ENCODE measurements around the gene MYO1A.

GRCh38 chr12:56995930-56996496 is 53.9 kb downstream of the MYO1A start:
- TF ChIP-seq CTCF (optimal IDR thresholded peaks at IDR 0.05 in 1 of 3, IDR thresholded peaks at IDR 0.05 in 1 of 3, conservative IDR thresholded peaks at IDR 0.05 in 1 of 3; ENCODE audit: extremely low read depth in 1 of 3, insufficient read depth in 2 of 3, low read length in 3 of 3) = no peak
- TF ChIP-seq EZH2 (IDR thresholded peaks at IDR 0.05; ENCODE audit: low read length) = no peak
